H1 (cell line): ENCODE data around the gene RRBP1. TPM values are rescaled to one million over a fixed set of nuclear protein-coding genes. Genes with fewer than 3 reads are reported as not detected.

Experiments used
- CTCF ChIA-PET: fragments of 300-600 bp; sonication (Branson Sonifier 250); formaldehyde crosslinking; loops from one replicate; lab custom pipeline; 2021; ENCODE audit not compliant: partially characterized antibody; lab: Charles Lee
- POLR2A ChIA-PET: fragments of 300-600 bp; sonication (Branson Sonifier 250); formaldehyde crosslinking; loops from one replicate; lab custom pipeline; 2021; ENCODE audit warnings: inconsistent platforms; ENCODE audit not compliant: partially characterized antibody; lab: Charles Lee
- DNase-seq, 2 experiments: peaks; one replicate each; pipeline versions ENCODE4 v3.0.0 to v3.0.0-alpha.2; 2010 to 2022; ENCODE audit warnings: low spot score in 2 of 2, low read depth in 1 of 2, mixed read lengths in 1 of 2
- FAIRE-seq: peaks from 2 replicates; lab custom pipeline; 2011; peaks lifted over from hg19 to GRCh38; lab: Jason Lieb, UNC
- H2AFZ ChIP-seq: 2 replicates; pipeline ENCODE4 v1.8.1; 2012; ENCODE audit warnings: low read length, inconsistent platforms
- H2AK5ac ChIP-seq: 2 replicates; pipeline ENCODE4 v1.6.1; 2013; ENCODE audit warnings: low read depth, low read length
- H2BK120ac ChIP-seq: replicated peaks from 2 replicates; pipeline ENCODE3; 2013; ENCODE audit warnings: low read depth, low read length, inconsistent platforms
- H2BK12ac ChIP-seq: 2 replicates; pipeline ENCODE4 v1.6.1; 2013; ENCODE audit warnings: low read depth, low read length
- H2BK15ac ChIP-seq: 2 replicates; pipeline ENCODE4 v1.6.1; 2013; ENCODE audit warnings: low read length
- H2BK20ac ChIP-seq: 2 replicates; pipeline ENCODE4 v1.6.1; 2013; ENCODE audit warnings: low read length
- H2BK5ac ChIP-seq: 2 replicates; pipeline ENCODE4 v1.6.1; 2013; ENCODE audit warnings: low read depth, low read length
- H3K14ac ChIP-seq: 2 replicates; pipeline ENCODE4 v1.6.1; 2013; ENCODE audit warnings: inconsistent platforms; ENCODE audit not compliant: insufficient read length
- H3K18ac ChIP-seq: 2 replicates; pipeline ENCODE4 v1.6.1; 2013; ENCODE audit warnings: low read length; ENCODE audit errors: extremely low read depth
- H3K23ac ChIP-seq: 2 replicates; pipeline ENCODE4 v1.6.1; 2013; ENCODE audit warnings: inconsistent platforms; ENCODE audit not compliant: insufficient read length
- H3K23me2 ChIP-seq: 2 replicates; pipeline ENCODE4 v1.6.1; 2013; ENCODE audit warnings: low read depth, low read length
- H3K27ac ChIP-seq: 2 replicates; pipeline ENCODE4 v1.6.1; 2011; ENCODE audit warnings: low read depth, low read length, inconsistent platforms
- H3K27me3 ChIP-seq, 4 experiments: replicated peaks in 1 of 4; 1 replicate in 1 of 4; 2 replicates in 3 of 4; pipeline versions ENCODE4 v1.6.1 to v1.8.1; 2011 to 2013; ENCODE audit warnings: low read length in 3 of 4, mild to moderate bottlenecking in 3 of 4, inconsistent platforms in 2 of 4, mixed read lengths in 2 of 4, moderate library complexity in 1 of 4; ENCODE audit not compliant: control insufficient read depth in 3 of 4, insufficient read depth in 3 of 4; ENCODE audit errors: extremely low read depth in 1 of 4
- H3K36me3 ChIP-seq, 4 experiments: 2 replicates each; pipeline versions ENCODE4 v1.6.1 to v1.8.1; 2011 to 2013; ENCODE audit warnings: mild to moderate bottlenecking in 4 of 4, low read length in 3 of 4, moderate library complexity in 2 of 4, control low read depth in 1 of 4, inconsistent platforms in 1 of 4; ENCODE audit not compliant: insufficient read depth in 4 of 4, control insufficient read depth in 2 of 4
- H3K4ac ChIP-seq: replicated peaks from 2 replicates; pipeline ENCODE3; 2013; ENCODE audit warnings: low read length, low read depth, mixed read lengths, inconsistent platforms; ENCODE audit not compliant: insufficient read length
- H3K4me1 ChIP-seq, 4 experiments: replicated peaks in 1 of 4; 1 replicate in 1 of 4; 2 replicates in 3 of 4; pipeline versions ENCODE4 v1.6.1 to v1.8.1; 2011 to 2013; ENCODE audit warnings: low read length in 3 of 4, inconsistent platforms in 2 of 4, mixed read lengths in 1 of 4; ENCODE audit not compliant: insufficient read depth in 4 of 4, control insufficient read depth in 3 of 4
- H3K4me2 ChIP-seq, 2 experiments: 2 replicates each; pipeline versions ENCODE4 v1.6.1 to v1.8.1; 2011 to 2013; ENCODE audit warnings: low read depth in 2 of 2, low read length in 2 of 2, control low read depth in 1 of 2, inconsistent platforms in 1 of 2, mild to moderate bottlenecking in 1 of 2; ENCODE audit not compliant: insufficient read depth in 1 of 2
- H3K4me3 ChIP-seq, 4 experiments: fragments of 200-600, 300-600 bp in 1 of 4; sonication (generic), shearing (Covaris generic), sonication (Bioruptor Twin) in 1 of 4; 2 replicates each; pipeline versions ENCODE4 v1.5.1 to v1.8.1; 2011 to 2016; ENCODE audit warnings: low read length in 4 of 4, low read depth in 3 of 4, control low read depth in 2 of 4, inconsistent platforms in 2 of 4, mild to moderate bottlenecking in 2 of 4, mixed read lengths in 1 of 4, moderate library complexity in 1 of 4; ENCODE audit not compliant: insufficient read depth in 2 of 4; ENCODE audit errors: extremely low read depth in 1 of 4
- H3K56ac ChIP-seq: replicated peaks from 2 replicates; pipeline ENCODE3; 2013; ENCODE audit warnings: low read depth, mild to moderate bottlenecking, mixed read lengths, low read length, inconsistent platforms; ENCODE audit not compliant: insufficient read length
- H3K79me1 ChIP-seq: 2 replicates; pipeline ENCODE4 v1.6.1; 2013; ENCODE audit warnings: low read depth, low read length, control low read depth
- H3K79me2 ChIP-seq, 2 experiments: 2 replicates each; pipeline versions ENCODE4 v1.6.1 to v1.8.1; 2012 to 2013; ENCODE audit warnings: low read length in 2 of 2, mild to moderate bottlenecking in 2 of 2, inconsistent platforms in 1 of 2; ENCODE audit not compliant: insufficient read depth in 2 of 2, control insufficient read depth in 1 of 2
- H3K9ac ChIP-seq, 4 experiments: replicated peaks in 1 of 4; 1 replicate in 1 of 4; 2 replicates in 3 of 4; pipeline versions ENCODE4 v1.6.1 to v1.8.1; 2011 to 2013; ENCODE audit warnings: low read depth in 3 of 4, low read length in 3 of 4, control low read depth in 2 of 4, mild to moderate bottlenecking in 2 of 4, moderate library complexity in 2 of 4, inconsistent platforms in 1 of 4; ENCODE audit errors: extremely low read depth in 1 of 4
- H3K9me3 ChIP-seq, 2 experiments: 2 replicates each; pipeline versions ENCODE4 v1.6.1 to v1.8.1; 2012 to 2013; ENCODE audit warnings: mild to moderate bottlenecking in 2 of 2, moderate library complexity in 2 of 2, control low read depth in 1 of 2, inconsistent platforms in 1 of 2, low read depth in 1 of 2, low read length in 1 of 2, mixed read lengths in 1 of 2; ENCODE audit not compliant: insufficient read depth in 2 of 2
- H4K20me1 ChIP-seq, 2 experiments: replicated peaks in 1 of 2; 2 replicates each; pipeline versions ENCODE3 to v1.8.1; 2011 to 2013; ENCODE audit warnings: inconsistent platforms in 2 of 2, low read length in 2 of 2, mild to moderate bottlenecking in 1 of 2; ENCODE audit not compliant: insufficient read depth in 2 of 2, control insufficient read depth in 1 of 2
- H4K5ac ChIP-seq: 2 replicates; pipeline ENCODE4 v1.6.1; 2013; ENCODE audit warnings: low read length, low read depth, mixed read lengths, inconsistent platforms; ENCODE audit not compliant: insufficient read length
- H4K8ac ChIP-seq: 2 replicates; pipeline ENCODE4 v1.8.0; 2013; ENCODE audit warnings: mild to moderate bottlenecking, moderate library complexity, low read length, inconsistent platforms; ENCODE audit not compliant: insufficient read depth; ENCODE audit errors: extremely low read depth
- H4K91ac ChIP-seq: replicated peaks from 2 replicates; pipeline ENCODE3; 2013; ENCODE audit warnings: low read length, mixed read lengths, inconsistent platforms; ENCODE audit not compliant: insufficient read length
- EP300 ChIP-seq, 2 experiments: IDR thresholded peaks; 1 replicate in 1 of 2; 2 replicates in 1 of 2; pipeline ENCODE4 v1.6.1; 2011 to 2012; ENCODE audit warnings: low read depth in 2 of 2, low read length in 2 of 2, mild to moderate bottlenecking in 2 of 2, borderline replicate concordance in 1 of 2, inconsistent platforms in 1 of 2, moderate library complexity in 1 of 2
- MAFK ChIP-seq: IDR thresholded peaks from 2 replicates; pipeline ENCODE4 v1.6.1; 2012; ENCODE audit warnings: low read depth, mild to moderate bottlenecking, improper control_type of control experiment, low read length
- SIN3A ChIP-seq, 2 experiments: IDR thresholded peaks in 1 of 2; conservative IDR thresholded peaks in 1 of 2; 2 replicates each; pipeline ENCODE4 v1.6.1; 2011 to 2012; ENCODE audit warnings: low read length in 2 of 2, improper control_type of control experiment in 1 of 2, low read depth in 1 of 2, mild to moderate bottlenecking in 1 of 2
- SP4 ChIP-seq: IDR thresholded peaks from 2 replicates; pipeline ENCODE4 v1.6.1; 2012; ENCODE audit warnings: low read length, inconsistent platforms
- TAF1 ChIP-seq: IDR thresholded peaks from 2 replicates; pipeline ENCODE4 v1.6.1; 2011; ENCODE audit warnings: mild to moderate bottlenecking, low read depth, low read length
- WGBS, 2 experiments: shearing (Covaris generic) in 1 of 2; methylation state at CpG; one replicate each; pipeline versions ENCODE4 v1.1.6 to v1.1.7; 2013 to 2015; ENCODE audit warnings: low lambda C conversion rate in 2 of 2, mixed read lengths in 2 of 2, inconsistent platforms in 1 of 2, low coverage in 1 of 2, missing lambda C conversion rate in 1 of 2; ENCODE audit not compliant: insufficient replicate concordance in 2 of 2, insufficient coverage in 1 of 2, insufficient read length in 1 of 2; ENCODE audit errors: extremely low coverage in 1 of 2, missing lambda C conversion rate in 1 of 2; 5-methylcytosine and 5-hydroxymethylcytosine counted together
- polyA plus RNA-seq, 7 experiments: library from polyadenylated mRNA; depleted of rRNA in 3 of 7; stranded (reverse) in 5 of 7; unstranded in 2 of 7; fragments of >200 nt in 5 of 7; fragments of 200-250 nt in 2 of 7; gene quantifications; 1 replicate in 5 of 7; 2 replicates in 1 of 7; 4 replicates in 1 of 7; pipeline versions ENCODE4 v1.2.1 to v1.2.3, GENCODE V29; 2011 to 2013; ENCODE audit warnings: missing spikeins in 2 of 7, mixed read lengths in 2 of 7
- total RNA-seq: library from RNA; stranded (reverse); fragmentation: NEBNext Ultra II Directional; extraction: Animal tissue kit (Norgen Biotek cat#: 25700); gene quantifications from 2 replicates; pipeline ENCODE4 v1.2.1, GENCODE V29; 2021

RRBP1 gene
- total and polyA plus RNA-seq, 2 of the 8 experiments (the other 6 are each of a cell fraction or from before 2014, with no cell fraction given) = 15.9 to 157 TPM

DNA sequence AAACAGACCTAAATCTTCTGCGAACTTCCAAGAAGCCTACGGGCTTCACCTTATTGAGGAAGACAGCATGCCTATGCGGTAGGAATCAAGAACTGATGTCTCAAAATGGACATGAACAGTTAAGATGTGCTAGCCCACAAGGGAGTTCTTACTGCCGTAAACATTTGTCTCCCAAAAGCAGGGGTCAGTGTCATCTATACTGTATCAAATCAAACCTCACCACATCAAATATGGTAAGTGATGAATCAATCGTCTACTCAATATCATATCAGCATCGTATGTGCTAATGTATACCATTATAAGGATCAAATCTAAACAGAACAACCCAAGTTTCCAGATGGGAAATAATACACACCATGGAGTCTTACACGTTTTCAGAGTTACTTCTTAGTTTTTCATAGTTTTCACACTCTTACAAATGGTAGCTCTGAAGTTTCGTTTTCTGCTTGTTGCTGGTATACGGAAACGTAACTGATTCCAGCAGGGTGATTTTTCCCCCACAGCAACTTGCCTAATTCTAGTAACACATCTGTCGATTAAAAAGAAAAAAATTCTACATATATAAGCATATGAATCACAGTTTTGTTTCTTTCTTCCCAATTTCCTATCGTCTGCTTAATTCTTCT is 12.6 kb downstream of the RRBP1 start:
- peaks cover 8% of the 10 kb centered on the region for H3K79me1 ChIP-seq
- no peak overlapping the region for H2AK5ac ChIP-seq
- H4K5ac ChIP-seq = no peak overlapping the region
- POLR2A ChIA-PET = interaction anchor here (1.0 kb wide), 1 partner anchor 13 kb away, joined by 5 read pairs; no protein-coding TSS in a partner anchor
- no peak overlapping the region for H2BK15ac ChIP-seq
- H2BK120ac ChIP-seq = no peak overlapping the region
- no peak overlapping the region for H3K56ac ChIP-seq
- peaks cover 0 to 2% (median 0%) of the 10 kb centered on the region in 4 experiments; a peak in 2 of 7 replicates for H3K4me1 ChIP-seq
- H3K27ac ChIP-seq = no peak overlapping the region
- H3K9me3 ChIP-seq = no peaks in the 10 kb centered on the region
- H3K4ac ChIP-seq = no peak overlapping the region
- CTCF ChIA-PET = interaction anchor here (1.0 to 5.2 kb wide), 2 partner anchors 14 to 269 kb away, joined by 3 to 26 read pairs; no protein-coding TSS in a partner anchor
- H3K14ac ChIP-seq = no peak overlapping the region
- H3K27me3 ChIP-seq = no peaks in the 10 kb centered on the region
- no peak overlapping the region for H2BK5ac ChIP-seq
- no peak overlapping the region for H2BK12ac ChIP-seq
- H3K23me2 ChIP-seq = no peaks in the 10 kb centered on the region
- no peak overlapping the region for H3K23ac ChIP-seq
- TF ChIP-seq SP4 (no peak), SIN3A (conservative IDR thresholded peaks at IDR 0.05 in 1 of 2, IDR thresholded peaks at IDR 0.05 in 1 of 2; ENCODE audit: low read depth in 1 of 2, low read length in 2 of 2) (no peak), TAF1 (no peak), EP300 (IDR thresholded peaks at IDR 0.05; ENCODE audit: borderline replicate concordance in 1 of 2, low read depth in 2 of 2, low read length in 2 of 2) (no peak), MAFK (no peak)
- no peak overlapping the region for H3K9ac ChIP-seq
- no peak for FAIRE-seq
- no peak overlapping the region for H3K18ac ChIP-seq
- H4K91ac ChIP-seq = no peak overlapping the region
- DNase-seq = no peak
- no peak overlapping the region for H3K4me3 ChIP-seq
- H2BK20ac ChIP-seq = no peak overlapping the region
- WGBS, 2 experiments = 86% methylated on average over 12 of the region's 12 CpGs; no CpG with 5 or more reads in 1 of the 2 experiments
- H3K4me2 ChIP-seq = no peak overlapping the region
- no peak overlapping the region for H4K8ac ChIP-seq
- no peaks in the 10 kb centered on the region; a peak in 1 of 8 replicates for H3K36me3 ChIP-seq
- peaks cover 3 to 94% of the 10 kb centered on the region in 2 experiments; a peak in 3 of 4 replicates for H3K79me2 ChIP-seq
- H2AFZ ChIP-seq = no peak overlapping the region
- peaks cover 6 to 10% of the 10 kb centered on the region in 2 experiments for H4K20me1 ChIP-seq
